ENCODE results near the gene EHD3. TPM values are rescaled to one million over a fixed set of nuclear protein-coding genes. Genes with fewer than 3 reads are reported as not detected.

The EHD3 gene
- total RNA-seq, 2 donors from 2014 or later: 0.84 to 0.95 TPM

DNA sequence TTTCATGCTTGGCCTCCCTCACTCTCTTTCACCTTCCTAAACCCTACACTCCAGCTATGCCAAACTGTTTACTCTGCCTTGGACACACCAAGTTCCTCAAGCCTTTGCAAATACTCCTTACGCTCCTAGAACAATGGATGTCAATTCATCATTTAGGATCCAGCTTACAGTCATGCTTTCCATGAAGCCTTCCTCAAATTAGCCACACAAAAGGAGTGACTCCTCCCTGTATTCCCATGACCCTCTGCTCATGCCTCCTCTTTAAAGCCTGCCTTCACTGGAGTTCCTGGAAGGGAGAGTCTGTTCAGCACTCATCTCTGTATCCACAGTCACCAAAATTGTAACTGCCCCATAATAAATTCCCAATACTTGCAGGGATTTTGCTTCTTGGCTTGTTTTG, 721 bp upstream of the EHD3 start:
- ATAC-seq (replicated peaks in 1 of 2): no peak
- Mint-ChIP-seq H3K27ac (peak overlapping the region; percentile 65), H3K9me3 (no peaks in the 10 kb centered on the region), H3K4me1 (ENCODE audit: low read depth) (peaks cover 16% of the 10 kb centered on the region), H3K36me3 (ENCODE audit: insufficient read depth in 2 of 2) (no peaks in the 10 kb centered on the region), H3K4me3 (peak overlapping the region; percentile 75 to 85), H3K27me3 (ENCODE audit: low read depth) (no peaks in the 10 kb centered on the region)
- DNase-seq: no peak

DNA sequence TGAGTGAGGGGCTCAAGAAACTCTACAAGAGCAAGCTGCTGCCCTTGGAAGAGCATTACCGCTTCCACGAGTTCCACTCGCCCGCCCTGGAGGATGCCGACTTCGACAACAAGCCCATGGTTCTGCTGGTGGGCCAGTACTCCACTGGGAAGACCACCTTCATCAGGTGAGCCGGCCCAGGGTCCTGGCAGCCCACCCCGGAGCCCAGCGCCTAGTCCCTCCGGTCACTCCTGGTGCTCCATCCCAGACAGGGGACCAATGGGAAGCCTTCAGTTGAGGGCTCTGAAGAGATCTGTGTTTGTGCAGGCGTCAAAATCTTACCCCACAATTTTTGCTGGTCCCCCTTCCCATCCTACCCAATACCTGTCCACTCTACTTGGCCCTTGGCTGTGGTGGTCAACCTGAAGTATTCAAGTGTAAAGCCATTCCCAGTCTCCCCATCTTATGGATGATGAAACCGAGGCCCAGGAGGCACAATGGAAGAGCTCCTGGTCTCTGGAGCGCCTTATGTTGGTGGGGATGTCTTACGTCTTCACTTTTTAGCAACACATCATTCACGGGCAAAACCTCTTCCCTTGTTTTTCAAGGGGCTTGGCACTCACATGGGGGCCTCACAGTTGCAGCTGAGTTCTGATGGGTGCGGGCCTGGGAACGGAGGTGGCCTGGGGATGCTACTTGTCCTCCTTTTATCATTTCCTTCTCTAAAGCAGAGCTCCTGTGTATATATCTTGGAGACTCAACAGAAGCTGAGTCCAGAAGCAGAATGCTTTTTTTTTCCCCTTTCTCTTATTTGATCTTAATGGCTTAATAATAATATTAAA, 941 bp downstream of the EHD3 start:
- ATAC-seq (replicated peaks in 1 of 2) (no peak), DNase-seq (no peak)
- H3K27ac Mint-ChIP-seq: no peak overlapping the region

DNA sequence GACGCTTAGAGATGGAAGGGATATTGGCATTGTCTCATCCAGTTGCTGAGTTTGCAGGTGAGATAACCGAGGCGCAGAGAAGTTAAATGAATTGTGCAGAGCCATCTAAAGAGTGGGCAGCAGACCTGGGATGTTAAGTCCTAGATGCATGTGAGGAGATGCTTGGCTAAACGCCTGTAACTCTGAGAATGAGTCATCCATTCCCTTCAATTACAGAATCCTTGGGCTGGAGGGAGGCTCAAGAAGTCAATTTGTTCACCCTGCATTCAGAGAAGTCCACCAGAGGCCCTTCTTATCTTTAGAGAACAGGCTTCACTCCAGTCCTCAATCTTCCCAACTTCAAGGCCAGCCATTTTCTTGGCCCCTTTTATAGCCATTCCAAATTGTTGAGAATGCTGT, 1.6 kb downstream of the EHD3 start:
- Mint-ChIP-seq H3K9me3 (no peaks in the 10 kb centered on the region), H3K27ac (no peak overlapping the region), H3K4me3 (peak overlapping the region in 1 of 2 donors; percentile 55), H3K4me1 (ENCODE audit: low read depth) (peaks cover 16% of the 10 kb centered on the region), H3K27me3 (ENCODE audit: low read depth) (no peaks in the 10 kb centered on the region), H3K36me3 (ENCODE audit: insufficient read depth in 2 of 2) (no peaks in the 10 kb centered on the region)
- ATAC-seq (replicated peaks in 1 of 2): no peak
- DNase-seq: no peak

More for the DNA sequence above, 941 bp downstream of the EHD3 start:
- Mint-ChIP-seq H3K4me3 (peak overlapping the region; percentile 55 to 75), H3K4me1 (ENCODE audit: low read depth) (peaks cover 16% of the 10 kb centered on the region), H3K9me3 (no peaks in the 10 kb centered on the region), H3K27me3 (ENCODE audit: low read depth) (no peaks in the 10 kb centered on the region), H3K36me3 (ENCODE audit: insufficient read depth in 2 of 2) (no peaks in the 10 kb centered on the region)

DNA sequence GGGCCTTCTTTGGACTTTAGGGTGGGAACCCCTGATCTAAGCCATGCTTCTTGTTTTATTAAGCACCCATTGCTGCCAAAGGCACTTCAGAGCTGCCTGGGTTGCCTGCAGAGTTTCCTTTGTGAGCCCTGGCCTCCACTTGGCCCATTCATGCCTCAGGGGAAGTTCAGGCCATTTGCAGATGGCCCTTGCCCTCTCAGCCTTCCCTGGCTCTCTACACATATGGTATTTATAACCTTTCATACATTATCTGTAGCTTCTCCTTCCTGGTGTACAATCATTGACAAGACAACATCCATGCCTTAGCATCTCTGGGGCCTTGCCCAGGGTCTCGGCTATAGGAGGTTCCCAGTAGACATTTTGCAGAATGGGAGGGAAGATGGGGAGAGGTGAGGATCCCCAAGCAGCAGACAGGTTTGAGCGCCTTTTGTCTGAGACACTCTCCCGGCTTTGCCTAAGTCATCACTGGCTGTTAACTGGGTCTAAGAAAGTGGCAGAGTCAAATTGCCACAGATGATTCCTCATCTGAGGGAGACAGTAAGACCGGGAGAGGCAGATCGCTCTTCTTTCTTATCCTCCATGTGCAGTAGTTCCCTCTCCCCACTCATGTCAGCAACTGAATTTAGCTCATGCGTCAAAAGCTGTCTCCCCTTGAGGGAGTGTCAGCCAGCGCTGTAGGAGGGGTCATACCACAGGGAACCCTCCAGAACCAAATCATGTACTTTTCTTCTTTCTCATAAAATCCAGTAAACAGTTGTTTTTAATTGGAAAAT, 2.7 kb downstream of the EHD3 start:
- Mint-ChIP-seq H3K4me3 (no peak overlapping the region), H3K27ac (no peak overlapping the region)
- no peak for DNase-seq

DNA sequence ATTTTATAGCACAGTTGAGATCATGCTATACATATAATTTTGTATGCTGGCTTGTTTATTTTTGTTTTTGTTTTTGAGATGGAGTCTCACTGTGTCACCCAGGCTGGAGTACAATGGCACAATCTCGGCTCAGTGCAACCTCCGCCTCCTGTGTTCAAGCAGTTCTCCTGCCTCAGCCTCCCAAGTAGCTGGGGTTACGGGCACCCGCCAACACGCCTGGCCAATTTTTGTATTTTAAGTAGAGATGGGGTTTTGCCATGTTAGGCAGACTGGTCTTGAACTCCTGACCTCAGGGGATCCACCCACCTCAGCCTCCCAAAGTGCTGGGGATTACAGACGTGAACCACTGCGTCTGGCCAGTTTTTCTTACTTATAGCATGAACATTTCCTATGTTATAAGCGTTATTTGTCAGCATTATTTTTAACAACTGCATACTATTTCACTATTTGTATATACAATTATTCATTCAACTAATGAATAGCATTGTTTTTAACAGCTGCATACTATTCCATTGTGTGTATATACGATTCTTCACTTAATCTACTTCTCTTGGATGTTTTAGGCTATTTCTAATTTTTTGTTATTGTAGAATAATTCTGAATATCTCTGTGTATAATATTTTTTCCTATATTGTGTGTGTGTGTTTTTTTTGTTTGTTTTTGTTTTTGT, 3.5 kb downstream of the EHD3 start:
- no peak overlapping the region for H3K4me3 Mint-ChIP-seq
- no peaks in the 10 kb centered on the region for H3K27me3 Mint-ChIP-seq (ENCODE audit: low read depth)
- peaks cover 16% of the 10 kb centered on the region for H3K4me1 Mint-ChIP-seq (ENCODE audit: low read depth)
- H3K9me3 Mint-ChIP-seq: no peaks in the 10 kb centered on the region
- H3K27ac Mint-ChIP-seq: no peak overlapping the region
- H3K36me3 Mint-ChIP-seq (ENCODE audit: insufficient read depth in 2 of 2): no peaks in the 10 kb centered on the region
- no peak for ATAC-seq (replicated peaks in 1 of 2)
- DNase-seq: no peak

More for the DNA sequence above, 2.7 kb downstream of the EHD3 start:
- Mint-ChIP-seq H3K4me1 (ENCODE audit: low read depth) (peaks cover 16% of the 10 kb centered on the region), H3K36me3 (ENCODE audit: insufficient read depth in 2 of 2) (no peaks in the 10 kb centered on the region), H3K27me3 (ENCODE audit: low read depth) (no peaks in the 10 kb centered on the region), H3K9me3 (no peaks in the 10 kb centered on the region)
- no peak for ATAC-seq (replicated peaks in 1 of 2)

GRCh38 chr2:31238126-31238905, 4.4 kb downstream of the EHD3 start:
- Mint-ChIP-seq H3K4me3 (no peak overlapping the region), H3K36me3 (ENCODE audit: insufficient read depth in 2 of 2) (no peaks in the 10 kb centered on the region), H3K4me1 (ENCODE audit: low read depth) (peaks cover 12% of the 10 kb centered on the region), H3K27me3 (ENCODE audit: low read depth) (no peaks in the 10 kb centered on the region), H3K9me3 (no peaks in the 10 kb centered on the region), H3K27ac (no peak overlapping the region)
- DNase-seq (no peak), ATAC-seq (replicated peaks in 1 of 2) (no peak)

GRCh38 chr2:31238906-31239592, 5.1 kb downstream of the EHD3 start:
- ATAC-seq (replicated peaks in 1 of 2) (no peak), DNase-seq (no peak)
- no peaks in the 10 kb centered on the region for H3K27me3 Mint-ChIP-seq (ENCODE audit: low read depth)
- no peak overlapping the region for H3K4me3 Mint-ChIP-seq
- no peaks in the 10 kb centered on the region for H3K36me3 Mint-ChIP-seq (ENCODE audit: insufficient read depth in 2 of 2)
- no peak overlapping the region for H3K27ac Mint-ChIP-seq
- no peaks in the 10 kb centered on the region for H3K9me3 Mint-ChIP-seq
- peaks cover 8% of the 10 kb centered on the region for H3K4me1 Mint-ChIP-seq (ENCODE audit: low read depth)

GRCh38 chr2:31239593-31240177, 5.7 kb downstream of the EHD3 start:
- Mint-ChIP-seq H3K27me3 (ENCODE audit: low read depth) (no peaks in the 10 kb centered on the region), H3K9me3 (no peaks in the 10 kb centered on the region), H3K36me3 (ENCODE audit: insufficient read depth in 2 of 2) (no peaks in the 10 kb centered on the region), H3K4me3 (no peak overlapping the region), H3K4me1 (ENCODE audit: low read depth) (peaks cover 8% of the 10 kb centered on the region), H3K27ac (no peak overlapping the region)
- ATAC-seq (replicated peaks in 1 of 2): no peak
- DNase-seq: no peak

DNA sequence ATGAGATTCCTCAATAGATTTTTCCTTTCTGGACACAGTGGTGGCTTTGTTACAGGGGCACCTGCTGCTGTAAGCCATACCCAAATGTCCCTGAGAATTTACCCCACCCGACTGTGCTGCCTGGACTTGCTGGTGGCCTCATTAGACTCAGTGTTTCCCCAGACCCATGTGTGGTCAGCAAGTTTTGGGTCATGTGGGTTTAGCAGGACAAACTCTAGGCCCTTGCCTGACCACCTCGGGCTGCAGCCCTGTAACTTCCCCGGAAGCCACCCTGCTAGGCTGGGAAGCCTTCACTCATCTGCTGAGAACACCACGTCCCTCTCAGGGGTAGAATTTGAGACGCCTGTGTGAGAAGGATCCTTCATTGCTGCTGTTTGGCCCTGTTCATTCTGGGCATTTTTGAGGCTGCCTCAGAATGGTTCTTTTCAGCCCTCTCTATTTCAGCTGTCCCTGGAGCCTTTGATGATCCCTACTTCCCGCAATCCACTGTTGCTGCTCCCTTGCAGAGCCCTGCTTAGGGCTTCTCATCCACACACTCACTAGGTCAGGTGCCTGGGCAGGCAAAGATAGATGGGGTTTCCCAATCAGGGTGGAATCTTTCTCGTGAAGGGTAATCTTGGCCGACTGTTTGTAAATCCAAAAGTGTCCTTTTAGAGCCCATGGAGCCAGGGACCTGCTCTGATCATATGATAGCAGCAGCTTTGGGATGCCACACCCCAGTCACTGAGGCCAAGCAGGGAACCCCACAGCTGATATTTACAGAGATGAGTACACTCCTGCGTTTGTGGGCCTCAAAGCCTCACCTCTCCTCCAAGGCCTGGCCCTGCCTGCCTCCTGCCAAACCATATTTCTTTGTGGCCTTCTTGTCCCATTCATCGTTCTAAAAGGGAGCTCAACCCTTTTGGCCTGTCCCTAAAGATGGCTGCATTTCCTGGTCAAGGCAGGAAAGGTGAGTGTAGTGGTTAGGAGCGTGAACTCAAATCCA, 6.7 kb downstream of the EHD3 start:
- Mint-ChIP-seq H3K36me3 (ENCODE audit: insufficient read depth in 2 of 2) (no peaks in the 10 kb centered on the region), H3K9me3 (no peaks in the 10 kb centered on the region), H3K4me3 (no peak overlapping the region), H3K27ac (no peak overlapping the region), H3K27me3 (ENCODE audit: low read depth) (no peaks in the 10 kb centered on the region), H3K4me1 (ENCODE audit: low read depth) (no peaks in the 10 kb centered on the region)
- ATAC-seq (replicated peaks in 1 of 2) (no peak), DNase-seq (no peak)

- ATAC-seq (replicated peaks in 1 of 2) (no peak), DNase-seq (no peak)
- no peaks in the 10 kb centered on the region for H3K4me1 Mint-ChIP-seq (ENCODE audit: low read depth)
- H3K27ac Mint-ChIP-seq: no peak overlapping the region
- no peaks in the 10 kb centered on the region for H3K27me3 Mint-ChIP-seq (ENCODE audit: low read depth)
- H3K36me3 Mint-ChIP-seq (ENCODE audit: insufficient read depth in 2 of 2): no peaks in the 10 kb centered on the region
- H3K4me3 Mint-ChIP-seq: no peak overlapping the region
- H3K9me3 Mint-ChIP-seq: no peaks in the 10 kb centered on the region
Measured at GRCh38 chr2:31241625-31242270, 7.8 kb downstream of the EHD3 start.

DNA sequence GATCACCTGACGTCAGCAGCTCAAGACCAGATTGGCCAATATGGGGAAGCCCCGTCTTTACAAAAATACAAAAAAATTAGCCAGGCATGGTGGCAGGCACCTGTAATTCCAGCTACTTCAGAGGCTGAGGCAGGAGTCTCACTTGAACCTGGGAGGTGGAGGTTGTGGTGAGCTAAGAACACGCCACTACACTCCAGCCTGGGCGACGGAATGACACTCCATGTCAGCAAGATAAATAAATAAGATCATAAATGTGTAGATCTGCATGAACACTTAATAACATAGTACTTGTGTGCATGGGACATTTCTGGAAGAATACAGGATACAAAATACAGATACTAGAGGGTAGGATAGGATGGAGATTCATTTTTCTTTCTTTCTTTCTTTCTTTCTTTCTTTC, 9.1 kb downstream of the EHD3 start:
- H3K9me3 Mint-ChIP-seq: no peaks in the 10 kb centered on the region
- DNase-seq: no peak
- H3K27ac Mint-ChIP-seq: no peak overlapping the region
- no peaks in the 10 kb centered on the region for H3K4me1 Mint-ChIP-seq (ENCODE audit: low read depth)
- ATAC-seq (replicated peaks in 1 of 2): no peak
- no peak overlapping the region for H3K4me3 Mint-ChIP-seq
- H3K27me3 Mint-ChIP-seq (ENCODE audit: low read depth): no peaks in the 10 kb centered on the region
- no peaks in the 10 kb centered on the region for H3K36me3 Mint-ChIP-seq (ENCODE audit: insufficient read depth in 2 of 2)

Data from activated T-cell treated with anti-CD3 and anti-CD28 coated beads, Interleukin-2, amount 50 U/mL, for 72 hours (primary cell).